NCI-H1694 (cell line): Measurements from ENCODE around the gene TMEM179.
"Not testable (repeated sequence)": the region's sequence is repeated elsewhere in the genome, so short reads cannot be mapped to it uniquely, and the experiment has no call there.

Experiments
- DNase-seq: peaks from one replicate; lab custom pipeline; 2025; lab: John Stamatoyannopoulos, UW

TMEM179 gene

DNA sequence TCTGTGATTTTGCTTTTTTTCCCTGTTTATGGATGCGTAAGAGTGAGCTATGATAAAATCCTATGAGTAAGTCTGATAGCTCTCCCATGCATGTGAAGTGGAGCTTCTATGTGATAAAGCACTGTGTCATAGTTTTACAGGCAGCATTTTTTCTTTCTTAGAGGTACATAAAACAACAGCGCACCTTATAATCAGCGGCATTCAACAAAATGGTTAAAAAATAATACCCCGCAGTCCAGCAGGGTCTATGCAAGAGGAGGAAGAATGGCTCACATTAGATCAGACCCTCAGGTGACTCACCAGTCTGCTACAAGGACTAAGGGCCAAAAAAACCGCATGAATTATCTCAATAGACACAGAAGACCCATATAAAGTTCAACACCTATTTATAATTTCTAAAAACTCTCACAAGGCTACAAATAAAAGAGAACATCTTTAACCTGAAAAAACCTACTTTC, 33.0 kb upstream of the TMEM179 start:
- DNase-seq, result no peak

DNA sequence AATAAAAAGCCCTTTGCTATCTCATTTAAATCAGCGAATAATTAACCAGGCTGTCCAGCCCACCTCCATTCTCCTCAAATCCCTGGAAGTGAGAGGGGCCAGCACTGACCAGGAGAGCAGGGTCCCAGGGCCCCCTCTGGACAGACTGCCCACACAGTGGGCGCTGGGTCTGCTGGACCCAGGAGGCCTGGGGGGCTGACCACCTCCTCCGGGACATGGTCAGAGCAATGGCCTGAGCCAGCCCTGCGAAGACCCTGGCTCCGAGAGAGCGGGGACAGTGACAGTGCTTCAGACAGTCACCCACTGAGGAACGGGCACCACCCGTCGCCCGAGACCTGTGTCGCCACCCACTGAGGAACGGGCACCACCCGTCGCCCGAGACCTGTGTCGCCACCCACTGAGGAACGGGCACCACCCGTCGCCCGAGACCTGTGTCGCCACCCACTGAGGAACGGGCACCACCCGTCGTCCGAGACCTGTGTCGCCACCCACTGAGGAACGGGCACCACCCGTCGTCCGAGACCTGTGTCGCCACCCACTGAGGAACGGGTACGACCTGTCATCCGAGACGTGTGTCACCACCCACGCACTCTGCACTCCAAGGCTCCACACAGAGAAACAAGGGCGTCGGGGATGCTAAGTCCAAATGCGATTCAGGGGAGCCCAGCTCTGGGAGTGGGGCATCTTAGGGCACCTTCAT, 32.4 kb upstream of the TMEM179 start:
- DNase-seq, result not testable (repeated sequence)

DNA sequence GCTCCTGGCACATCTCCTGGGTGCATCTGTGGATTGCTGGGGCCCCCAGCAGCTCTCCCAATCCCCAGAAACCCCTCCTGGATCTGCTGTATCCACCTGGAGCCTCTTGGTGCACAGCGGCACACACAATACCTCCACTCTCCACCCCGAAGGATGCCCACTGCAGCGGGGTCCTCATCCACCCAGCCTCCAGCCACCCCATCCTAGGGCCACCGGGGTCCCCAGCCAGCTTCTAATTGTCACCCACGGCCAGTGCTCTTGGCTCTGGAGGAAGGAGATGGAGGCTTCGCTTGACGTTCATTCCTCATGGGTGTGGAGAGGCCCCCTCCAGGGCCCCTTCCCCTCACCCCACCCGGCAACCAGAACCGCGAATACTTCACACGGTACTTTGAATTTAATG, 31.6 kb upstream of the TMEM179 start:
- no peak for DNase-seq

DNA sequence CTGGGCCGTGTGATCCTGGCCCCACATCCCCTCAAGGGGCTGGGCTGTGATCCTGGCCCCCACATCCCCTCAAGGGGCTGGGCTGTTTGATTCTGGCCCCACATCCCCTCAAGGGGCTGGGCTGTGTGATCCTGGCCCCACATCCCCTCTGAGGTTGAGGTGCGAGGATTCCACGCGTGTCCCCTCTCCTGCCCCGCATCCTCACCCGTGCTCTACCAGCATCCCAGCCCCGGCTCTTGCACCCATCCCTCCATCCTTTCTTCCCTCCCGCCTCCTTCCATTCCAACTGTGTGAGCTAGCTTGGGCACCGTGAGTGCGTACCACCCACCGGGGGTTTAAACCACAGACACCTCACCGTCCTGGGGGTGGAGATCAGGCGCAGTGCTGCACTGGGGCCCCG, 31.1 kb upstream of the TMEM179 start:
- no peak for DNase-seq

DNA sequence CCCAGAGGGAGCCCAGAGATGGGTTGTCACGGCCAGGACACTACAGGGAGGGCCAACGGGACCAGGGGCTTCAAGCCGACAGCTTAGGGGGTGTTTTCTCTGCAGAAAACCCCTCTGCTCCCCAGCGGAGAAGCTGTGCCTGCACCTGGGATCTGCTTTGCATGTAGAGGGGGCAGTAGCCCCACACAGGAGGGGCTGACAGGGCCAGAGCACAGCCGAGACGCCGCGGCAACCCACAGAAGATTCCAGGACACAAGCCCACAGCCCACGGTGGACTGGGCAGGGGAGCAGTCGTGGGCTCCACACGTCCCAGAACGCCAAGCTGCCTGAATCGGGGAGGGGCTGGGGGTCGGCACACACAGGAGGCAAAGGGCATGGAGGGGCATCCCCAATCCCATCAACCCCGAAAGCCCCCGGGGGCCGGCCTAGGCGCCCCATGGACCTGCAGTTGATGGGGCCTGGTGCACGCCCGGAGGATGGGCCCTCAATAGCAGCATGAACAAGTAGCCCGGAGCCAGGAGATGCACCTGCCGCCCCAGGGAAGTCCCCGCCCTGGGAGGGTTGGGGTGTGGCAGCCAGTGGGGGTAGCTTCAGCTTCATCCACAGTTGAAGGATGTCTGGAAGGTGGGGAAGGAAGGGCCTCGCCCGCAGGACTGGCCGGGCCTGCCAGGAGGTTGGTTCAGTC, 30.5 kb upstream of the TMEM179 start:
- DNase-seq, result no peak

DNA sequence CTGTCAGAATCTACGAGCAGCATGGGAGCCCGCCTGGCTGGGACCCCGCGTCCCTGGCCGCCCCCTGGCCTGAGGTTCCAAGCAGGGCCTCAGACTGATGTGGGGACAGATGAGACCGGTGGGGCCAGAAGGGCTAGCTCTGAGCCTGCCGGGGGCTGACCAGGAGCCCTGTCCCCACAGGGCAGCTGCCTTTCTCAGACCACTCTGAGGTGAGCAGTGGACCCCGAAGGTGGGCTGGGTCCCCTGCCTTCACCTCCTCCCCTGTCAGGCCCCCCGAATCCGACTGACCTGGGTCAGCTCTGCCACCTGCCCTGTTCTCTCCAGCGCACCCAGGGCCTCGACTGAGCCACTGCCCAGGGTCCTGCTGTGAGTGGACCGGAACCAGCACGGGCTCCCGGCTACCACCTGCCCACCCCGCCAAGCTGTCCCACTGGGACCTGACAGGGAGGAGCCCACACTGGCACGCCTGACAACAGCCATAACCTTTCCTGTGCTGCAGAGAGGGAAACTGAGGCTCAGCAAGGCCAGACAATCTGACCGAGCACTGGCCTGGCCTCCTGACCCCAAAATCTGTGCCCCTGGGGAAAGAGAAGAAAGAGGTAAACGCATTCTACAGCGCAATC, 29.7 kb upstream of the TMEM179 start:
- DNase-seq, result no peak

DNA sequence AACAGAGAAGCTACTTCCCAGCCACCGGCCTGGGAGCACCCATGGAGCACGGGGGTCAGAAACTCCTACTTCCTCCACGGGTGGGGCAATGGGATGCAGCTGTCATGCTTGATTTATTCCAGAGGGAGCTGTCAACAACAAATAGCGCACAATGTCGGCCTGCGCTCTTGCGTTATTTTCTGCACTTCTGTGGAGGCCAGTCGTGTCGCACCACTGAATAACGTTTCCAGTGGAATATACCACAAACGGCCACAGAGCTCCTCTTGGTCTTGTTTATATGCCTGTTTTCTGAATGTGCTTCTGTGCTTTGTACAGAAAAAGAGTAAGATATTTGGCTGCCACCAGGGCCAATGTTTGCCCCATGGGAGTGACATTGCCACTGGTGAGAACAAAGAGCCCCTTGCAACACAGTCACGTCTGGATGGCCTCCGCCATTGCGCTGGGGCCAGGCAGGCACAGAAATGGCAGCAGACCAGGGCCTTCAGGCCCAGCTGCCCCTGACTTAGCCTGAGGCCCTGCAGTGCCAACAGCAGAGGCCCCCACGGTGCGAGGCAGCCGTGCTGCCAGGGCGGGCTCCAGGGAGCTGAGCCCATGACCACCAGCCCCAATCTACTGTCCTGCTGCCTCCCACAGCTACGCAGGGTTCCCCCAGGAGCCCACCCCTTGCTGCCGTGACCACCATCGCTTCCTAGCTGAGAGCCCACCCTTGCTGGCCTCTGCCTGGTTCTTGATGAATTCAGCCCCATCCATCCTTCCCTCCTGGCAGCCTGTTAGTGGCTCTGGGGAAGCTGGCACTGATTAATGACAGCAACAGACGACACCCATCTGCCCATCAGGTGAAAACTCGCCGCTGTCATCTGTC, 28.9 kb upstream of the TMEM179 start:
- peak; percentile 89 for DNase-seq

DNA sequence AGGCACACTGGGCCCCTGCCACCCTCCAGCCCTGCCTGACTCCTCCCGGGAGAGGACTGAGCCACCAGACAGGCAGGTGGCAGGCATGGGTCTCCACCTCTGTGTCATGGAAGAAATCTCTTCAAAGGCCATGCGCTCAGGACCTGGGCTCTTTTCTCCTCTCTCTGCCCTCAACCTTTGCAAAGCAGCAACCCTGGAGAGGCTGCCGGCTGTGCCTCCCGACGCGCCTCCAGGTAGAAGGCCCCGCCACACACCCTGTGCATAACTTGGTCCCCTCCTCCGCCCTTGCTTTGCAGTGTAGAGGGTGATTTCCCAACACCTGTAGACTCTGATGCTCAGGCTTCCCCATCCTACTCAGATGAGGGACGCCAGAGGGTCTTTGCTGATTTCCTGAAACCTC, 28.2 kb upstream of the TMEM179 start:
- DNase-seq, result no peak

DNA sequence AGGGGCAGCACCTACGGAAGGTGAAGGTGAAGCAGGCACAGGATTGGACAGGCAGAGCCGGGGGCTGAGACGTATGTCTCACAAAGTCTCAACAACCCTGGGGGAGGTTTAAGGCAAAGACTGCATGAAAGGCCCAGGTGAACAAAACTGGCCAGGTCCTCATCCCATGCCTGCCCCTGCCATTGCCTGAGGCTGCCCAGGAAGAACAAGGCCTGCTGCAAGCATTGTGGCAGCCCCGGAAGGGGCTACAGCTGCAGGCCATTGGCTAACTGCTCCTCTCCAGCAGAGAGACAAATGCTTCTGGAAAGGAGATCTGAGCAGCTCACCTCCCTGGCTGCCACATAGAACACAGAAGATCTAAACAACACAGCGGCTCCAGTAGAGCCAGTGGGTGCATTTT, 20.4 kb upstream of the TMEM179 start:
- DNase-seq, result no peak

DNA sequence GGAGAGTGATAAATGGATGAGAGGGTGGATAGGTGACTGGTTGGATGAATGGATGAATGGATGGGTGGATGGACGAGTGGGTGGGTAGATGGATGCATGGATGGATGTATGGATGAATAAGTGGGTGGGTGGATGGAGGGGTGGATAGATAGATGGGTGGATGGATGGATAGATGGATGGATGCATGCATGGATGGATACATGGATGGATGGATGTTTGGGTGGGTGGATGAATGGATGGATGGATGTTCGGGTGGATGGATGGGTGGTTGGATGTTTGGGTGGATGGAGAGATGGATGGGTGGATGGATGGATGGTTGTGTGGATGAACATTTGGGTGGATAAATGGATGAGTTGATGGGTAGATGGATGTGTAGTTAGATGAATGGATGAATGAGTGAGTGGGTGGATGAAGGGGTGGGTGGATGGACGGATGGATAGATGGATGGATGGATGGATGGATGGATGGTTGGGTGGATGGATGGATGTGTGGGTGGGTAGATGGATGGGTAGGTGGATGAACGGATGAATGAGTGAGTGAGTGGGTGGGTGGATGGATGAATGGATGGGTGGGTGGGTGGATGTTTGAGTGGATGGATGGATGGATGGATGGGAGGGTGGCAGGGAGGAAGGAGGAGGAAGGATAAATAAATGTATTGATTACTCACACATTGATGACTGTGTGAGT, 9.7 kb upstream of the TMEM179 start:
- no peak for DNase-seq

DNA sequence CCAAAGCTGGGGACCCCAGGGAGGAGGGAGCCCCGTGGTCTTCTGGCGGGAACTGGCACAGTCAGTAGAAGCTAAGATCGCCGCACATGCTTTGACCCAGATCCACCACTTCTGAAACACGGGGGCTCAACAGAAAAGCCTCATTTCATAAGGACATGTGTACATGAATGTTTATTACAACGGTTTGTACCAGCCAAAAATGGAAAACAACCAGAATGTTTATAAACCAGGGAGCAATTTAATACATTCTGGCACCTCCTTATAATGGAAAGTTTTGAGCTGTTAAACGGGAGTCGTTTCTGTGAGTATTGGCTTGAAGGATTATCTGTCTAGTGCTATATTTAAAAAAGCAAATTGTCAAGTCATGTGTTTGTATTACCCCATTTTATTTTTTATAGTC, 7.3 kb upstream of the TMEM179 start:
- DNase-seq, result no peak

DNA sequence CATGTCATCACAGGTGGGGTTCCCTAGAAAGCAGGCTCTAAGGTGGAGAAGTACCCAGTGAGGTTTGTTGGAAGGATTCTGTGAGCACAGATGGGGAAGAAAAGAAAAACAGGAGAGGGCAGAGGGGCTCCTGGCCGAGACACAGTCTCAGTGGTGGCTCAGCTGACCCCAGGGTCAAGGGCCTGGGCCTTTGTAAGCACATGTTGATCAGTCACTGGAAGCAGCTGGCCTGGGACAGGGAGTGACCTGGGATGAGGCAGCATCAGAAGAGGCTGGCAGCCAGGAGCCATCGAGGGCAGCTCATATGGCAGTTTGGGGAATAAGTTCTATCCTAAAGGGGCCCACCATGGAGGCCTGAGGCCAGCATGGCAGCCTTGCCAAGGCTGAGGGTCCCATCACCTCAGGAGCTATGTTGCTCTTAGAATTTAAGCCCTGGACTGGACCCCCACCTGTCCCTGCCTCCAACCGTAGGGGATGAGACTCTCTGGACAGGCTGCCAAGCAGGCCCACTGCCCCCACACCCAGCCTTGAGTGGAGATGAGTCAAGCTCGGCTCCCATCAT, 6.3 kb upstream of the TMEM179 start:
- no peak for DNase-seq

DNA sequence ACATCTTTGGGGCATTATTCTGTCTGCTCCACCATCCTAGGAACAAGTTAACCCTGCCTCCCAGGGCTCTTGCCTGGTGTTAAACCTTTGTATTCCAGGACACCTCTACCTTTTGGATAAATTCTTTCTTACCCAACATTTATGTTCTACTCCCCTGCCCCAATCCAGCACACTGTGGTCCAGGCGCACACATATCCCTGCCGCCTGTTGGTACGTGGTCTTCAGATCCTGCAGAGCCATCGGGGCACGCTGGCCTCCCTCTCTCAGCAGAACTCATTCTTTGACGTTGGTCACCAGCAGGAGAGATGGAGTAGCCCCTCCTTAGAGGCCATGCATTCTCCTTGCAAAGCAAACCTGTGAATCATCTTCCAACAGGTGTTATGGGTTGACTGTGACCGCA, 5.1 kb upstream of the TMEM179 start:
- no peak for DNase-seq

DNA sequence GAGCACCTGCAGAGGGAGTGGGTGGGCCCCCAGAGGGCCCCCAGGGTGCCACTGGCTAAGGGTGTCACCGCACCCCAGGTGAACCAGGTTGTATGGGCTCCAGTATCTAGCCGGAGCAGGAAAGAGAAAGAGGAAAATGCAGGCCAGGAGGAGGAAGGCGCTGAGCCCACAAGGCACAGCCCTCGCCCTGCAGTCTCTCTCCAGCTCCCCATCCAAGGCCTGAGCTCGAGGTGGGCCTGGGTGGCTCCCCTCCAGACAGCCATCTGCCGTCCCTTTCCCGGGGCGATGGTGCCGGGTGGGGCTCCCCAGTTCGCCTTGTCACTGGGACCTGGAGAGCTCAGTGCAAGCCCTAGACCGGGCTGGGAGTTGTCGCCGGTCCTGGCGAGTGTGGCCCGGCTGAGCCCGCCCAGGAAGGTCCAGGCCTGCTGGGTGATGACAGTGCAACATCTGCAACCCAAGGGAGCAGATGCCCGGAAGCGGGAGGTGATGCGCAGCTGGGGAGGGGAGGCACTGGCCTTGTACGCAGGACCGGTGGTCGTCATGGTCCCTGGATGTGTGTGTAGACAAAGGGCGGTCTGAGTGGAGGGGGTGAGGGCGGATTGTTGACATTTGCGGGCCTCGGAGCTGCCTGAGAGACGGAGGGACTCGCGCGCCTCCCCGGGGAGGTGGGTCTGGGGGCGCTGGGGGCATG, 716 bp downstream of the TMEM179 start:
- DNase-seq, result no peak

DNA sequence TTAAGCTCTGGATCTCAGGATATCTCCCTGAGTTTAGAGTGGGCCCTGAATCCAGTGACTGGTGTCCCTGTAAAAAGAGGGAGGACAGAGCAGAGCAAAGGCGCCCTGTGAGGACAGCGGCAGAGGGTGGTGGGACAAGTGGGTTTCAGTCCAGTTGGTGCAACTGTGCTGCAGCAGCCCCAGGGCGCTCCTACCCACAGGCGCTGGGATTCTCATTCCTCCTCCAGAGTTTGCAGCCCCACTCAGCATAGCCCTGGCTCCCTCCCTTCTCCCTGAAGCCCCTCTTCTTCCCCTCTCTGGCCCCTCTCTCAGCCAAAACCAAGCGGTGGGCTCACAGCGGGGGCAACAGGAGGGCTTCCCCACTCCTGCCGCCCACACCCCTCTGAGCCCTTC, 1.6 kb downstream of the TMEM179 start:
- DNase-seq, result no peak

DNA sequence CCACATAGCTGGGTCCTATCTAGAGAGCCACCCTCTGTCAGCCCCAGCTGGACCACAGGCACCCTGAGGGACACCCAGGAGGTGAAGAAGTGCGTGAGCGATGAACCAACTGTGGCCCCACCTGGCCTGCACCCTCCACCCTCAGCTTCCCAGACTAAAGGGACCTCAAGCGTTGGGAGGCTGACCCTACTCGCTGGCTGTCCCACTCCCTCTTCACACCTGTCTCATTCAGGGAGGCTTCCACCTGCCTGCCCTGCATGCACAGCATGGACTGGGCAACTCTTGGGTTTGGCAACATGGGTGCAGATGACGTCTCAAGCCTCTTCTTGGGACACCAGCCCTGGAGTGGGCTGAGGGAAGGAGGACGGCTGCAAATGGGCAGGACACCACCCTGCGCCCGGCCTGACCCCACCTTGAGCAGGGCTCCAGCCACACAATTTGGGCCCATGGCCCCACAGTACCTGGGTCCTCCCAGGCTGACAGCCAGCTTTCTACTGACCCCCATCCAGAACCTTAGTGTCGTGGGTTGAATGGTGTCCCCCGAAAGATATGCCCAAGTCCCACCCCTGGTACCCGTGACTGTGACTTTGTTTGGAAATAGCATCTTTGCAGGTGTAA, 2.1 kb downstream of the TMEM179 start:
- no peak for DNase-seq

DNA sequence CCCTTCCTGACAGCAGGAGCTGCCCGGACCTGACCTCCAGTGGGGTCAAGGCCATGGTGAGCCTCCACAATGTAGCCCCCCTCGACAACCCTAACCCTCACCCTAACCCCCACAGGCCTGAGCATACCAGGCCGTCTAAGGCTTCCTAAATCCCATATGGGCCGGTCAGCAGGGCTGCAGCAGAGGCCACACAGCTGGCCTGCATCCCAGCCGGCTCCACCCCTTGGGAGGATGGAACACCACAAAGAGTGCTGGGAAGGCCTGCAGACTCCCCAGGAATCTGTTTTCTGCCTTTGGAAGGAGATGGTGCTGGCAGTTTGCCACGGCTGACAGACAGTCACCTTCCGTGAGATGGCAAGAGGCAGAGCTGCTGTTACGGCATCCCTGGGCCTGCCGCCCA, 2.8 kb downstream of the TMEM179 start:
- peak; percentile 94 for DNase-seq

DNA sequence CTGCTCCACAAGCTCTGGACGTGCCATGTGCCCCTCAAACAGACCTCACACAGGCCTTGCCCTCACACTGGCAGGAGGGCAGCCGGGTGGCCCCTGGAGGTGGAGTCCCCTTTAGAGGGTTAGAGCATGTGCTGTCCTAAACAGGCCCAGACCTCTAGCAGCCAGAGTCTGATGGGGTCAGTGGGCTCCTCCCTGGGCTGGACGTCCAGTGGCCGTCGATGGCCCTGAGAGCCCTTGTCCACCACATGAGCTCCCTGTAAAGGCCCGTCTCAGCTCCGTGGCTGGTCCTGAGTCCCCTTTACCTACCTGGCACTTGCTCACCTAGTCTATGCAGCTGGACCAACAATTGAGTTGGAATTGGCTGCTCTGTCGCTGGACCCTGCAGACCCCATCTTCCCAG, 3.8 kb downstream of the TMEM179 start:
- DNase-seq, result no peak

DNA sequence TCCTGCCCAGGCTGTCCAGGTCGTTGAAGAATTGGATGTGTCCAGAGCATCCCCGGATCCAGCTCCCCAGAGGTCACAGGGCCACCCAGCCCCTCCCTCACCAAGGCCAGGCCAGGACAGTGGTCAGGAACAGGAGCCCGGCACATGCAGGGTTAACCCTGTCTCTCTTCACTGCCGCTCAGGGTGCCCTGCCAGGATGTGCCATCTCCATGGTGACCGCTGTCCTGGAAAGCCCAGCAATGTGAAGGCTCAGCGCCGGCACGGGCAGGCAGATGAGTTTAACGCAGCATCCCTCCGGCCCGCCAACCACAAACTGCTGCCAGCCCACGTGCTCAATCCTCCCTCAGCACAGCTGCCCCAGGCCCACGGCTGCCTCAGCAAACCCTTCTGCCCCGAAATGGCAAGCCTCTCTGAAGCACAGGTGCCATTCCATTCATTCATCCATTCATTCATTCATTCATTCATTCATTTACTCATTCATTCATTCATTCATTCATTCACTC, 4.4 kb downstream of the TMEM179 start:
- DNase-seq, result peak; percentile 96

DNA sequence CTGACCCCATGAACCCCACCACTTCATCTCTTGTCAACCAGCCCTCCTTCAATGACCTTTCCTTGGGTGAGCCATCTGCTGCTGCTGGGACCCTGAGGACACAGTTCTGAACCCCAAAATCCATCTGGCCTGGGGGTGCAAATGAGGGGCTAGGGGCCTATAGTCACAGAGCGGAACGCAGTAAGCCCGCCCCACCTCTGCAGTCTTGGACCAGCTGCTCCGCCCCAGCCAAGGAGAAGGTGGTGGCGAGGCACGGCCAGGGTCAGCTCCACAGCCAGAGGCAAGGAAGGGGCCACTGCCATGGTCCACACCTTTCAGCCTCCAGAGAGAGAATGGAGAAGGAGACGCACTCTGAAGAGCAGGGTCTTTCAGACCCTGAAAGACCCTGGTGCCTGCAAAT, 5.1 kb downstream of the TMEM179 start:
- DNase-seq, result no peak
